Melanocyte of skin (primary cell): ENCODE data around the gene PPP1R11. TPM values are rescaled to one million over a fixed set of nuclear protein-coding genes. Genes with fewer than 3 reads are reported as not detected.

Experiments
- small RNA-seq, 2 donors: library from RNA; depleted of rRNA; stranded (forward); fragments of <200 nt; gene quantifications; one replicate each; pipeline ENCODE3, GENCODE V24; 2012
- total RNA-seq, 2 donors: library from RNA; depleted of rRNA; stranded (reverse); fragments of >200 nt; gene quantifications; 2 replicates each; pipeline ENCODE4 v1.2.3, GENCODE V29; 2012

PPP1R11 gene, protein sequence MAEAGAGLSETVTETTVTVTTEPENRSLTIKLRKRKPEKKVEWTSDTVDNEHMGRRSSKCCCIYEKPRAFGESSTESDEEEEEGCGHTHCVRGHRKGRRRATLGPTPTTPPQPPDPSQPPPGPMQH
- total RNA-seq: 10 to 100 TPM; 29.6 to 35.0 TPM

GRCh38 chr6:30066577-30067459, at the start of gene PPP1R11:
Gene PPP1R11, plus strand, starts transcription at chr6:30067198. Its CDS starts 213 bp downstream, at chr6:30067411.

DNA sequence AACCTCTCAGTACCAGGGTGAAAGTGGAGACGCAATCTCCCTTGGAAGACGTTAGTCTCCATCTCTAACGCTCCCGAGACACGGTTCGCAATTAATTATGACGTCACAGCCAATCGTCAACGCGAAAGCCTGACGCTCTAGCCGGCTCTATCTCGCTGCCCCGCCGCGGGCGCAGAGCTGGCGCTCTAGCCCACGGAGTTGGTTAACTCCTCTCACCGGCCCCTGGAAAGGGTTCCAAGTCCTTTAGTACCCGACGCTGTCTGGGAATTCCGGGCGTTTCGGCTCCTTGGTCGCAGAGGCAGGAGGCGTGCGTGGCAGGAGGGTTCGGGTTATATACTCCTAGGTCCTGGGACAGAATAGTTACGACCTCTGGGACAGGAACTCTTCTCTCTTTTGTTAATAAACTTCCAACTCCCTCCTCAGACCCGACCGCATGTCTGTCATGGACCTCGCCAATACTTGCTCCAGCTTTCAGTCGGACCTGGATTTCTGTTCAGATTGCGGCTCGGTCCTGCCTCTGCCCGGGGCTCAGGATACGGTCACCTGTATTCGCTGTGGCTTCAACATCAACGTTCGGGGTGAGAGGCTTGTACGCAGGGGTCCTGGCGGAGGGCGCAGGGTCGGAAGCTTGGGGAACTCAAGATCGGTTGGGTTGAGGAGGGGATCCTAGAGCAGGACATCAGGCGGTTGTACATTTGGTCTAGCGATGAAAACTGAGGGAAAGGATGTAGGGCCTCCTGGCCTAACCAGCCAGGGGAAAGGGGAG, 5.7 kb upstream of the PPP1R11 start, which contains the start of gene POLR1H:
TSS of gene POLR1H (plus strand) at position 174 of the 766 bp plus-strand sequence. CDS start at position 434, 260 bp downstream.

DNA sequence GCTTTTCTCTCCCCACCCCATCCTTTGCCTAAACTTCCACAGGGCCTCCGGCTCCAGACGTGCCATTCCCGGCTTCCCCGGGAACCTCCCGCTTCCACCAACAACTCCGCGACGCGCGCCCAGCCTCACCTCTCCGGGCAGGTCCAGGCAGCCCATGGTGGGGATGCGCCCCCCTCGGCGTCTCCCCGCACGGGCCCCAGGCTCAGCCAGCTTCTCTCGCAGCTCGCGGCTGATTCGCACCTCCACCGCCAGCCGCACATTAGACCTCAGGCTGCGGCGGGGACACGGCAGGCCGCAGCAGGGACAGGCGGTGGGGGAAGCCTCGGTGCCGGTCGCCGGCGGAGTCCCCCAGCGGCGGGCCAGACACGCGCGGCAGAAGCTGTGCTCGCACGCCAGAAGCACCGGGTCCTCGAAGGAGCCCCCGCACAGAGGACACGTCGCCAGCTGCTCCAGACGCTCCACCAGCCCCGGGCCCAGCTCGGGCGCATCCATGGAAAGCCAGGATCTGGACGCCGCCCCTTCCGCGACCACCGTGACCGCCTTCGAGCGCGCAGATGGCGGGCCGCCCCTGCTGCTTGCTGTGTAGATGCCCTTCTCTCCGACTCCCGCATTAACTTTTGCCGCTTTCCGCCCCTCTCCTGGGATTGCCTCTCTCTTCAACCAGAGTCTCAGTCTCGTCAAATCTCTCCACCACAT, 8.2 kb downstream of the PPP1R11 start, which contains the start of gene RNF39:
TSS of gene RNF39 (minus strand) at position 676 of the 696 bp plus-strand sequence. CDS start at position 492, 184 bp downstream.

GRCh38 chr6:30113003-30113759, 46.2 kb downstream of the PPP1R11 start, which contains the start of gene TRIM31:
Gene TRIM31, minus strand, starts transcription at chr6:30113090. Its CDS starts 285 bp downstream, at chr6:30112805.

Small RNA genes within 50 kb of the gene (small RNA-seq; reads per million reads assigned to genes)
- gene RF02218: 0 reads per million in 2 donors
- gene RF02219: 0 reads per million in 2 donors
- gene RF02220: 0 reads per million in 2 donors

Other genes with a start within 250 kb of the PPP1R11 start
- gene HLA-G, start 239.4 kb upstream of the PPP1R11 start, total RNA-seq: 1 to 10 TPM; 1.0 to 9.7 TPM
- gene HLA-A, start 124.7 kb upstream of the PPP1R11 start, total RNA-seq: 1,000 to 10,000 TPM in 1 of 2 donors, 100 to 1,000 TPM in 1; 555 to 1,080 TPM
- 10 to 100 TPM; 16.9 to 28.6 TPM for gene POLR1H, start 5.9 kb upstream of the PPP1R11 start, total RNA-seq
- not detected for gene RNF39, start 8.6 kb downstream of the PPP1R11 start, total RNA-seq
- gene TRIM31, start 45.9 kb downstream of the PPP1R11 start, total RNA-seq: not detected
- not detected for gene TRIM40, start 68.9 kb downstream of the PPP1R11 start, total RNA-seq
- not detected for gene TRIM10, start 94.0 kb downstream of the PPP1R11 start, total RNA-seq
- not detected for gene TRIM15, start 96.3 kb downstream of the PPP1R11 start, total RNA-seq
- 10 to 100 TPM; 33.7 to 35.6 TPM for gene TRIM26, start 146.2 kb downstream of the PPP1R11 start, total RNA-seq